Measurements from ENCODE around the gene MIA2.

MIA2 gene

DNA sequence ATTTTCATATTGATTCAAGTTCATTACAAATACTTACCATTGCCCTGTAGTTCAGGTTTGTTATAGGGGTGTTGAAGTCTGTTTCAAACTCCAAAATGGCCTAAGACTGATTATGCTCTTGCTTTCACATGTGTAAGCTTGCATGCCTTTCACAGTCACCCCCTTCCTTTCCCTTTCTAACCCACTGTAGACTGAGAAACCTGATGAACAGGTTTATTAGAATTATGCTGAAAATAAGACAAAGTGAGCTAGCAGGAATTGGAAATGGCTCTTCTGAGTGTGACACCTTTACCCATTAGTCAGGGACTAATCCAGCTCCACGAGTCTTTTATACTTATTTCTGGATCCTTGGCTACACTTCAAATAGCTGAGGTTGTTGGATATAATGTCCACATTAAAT is 159.6 kb downstream of the MIA2 start:
- no peak for DNase-seq

DNA sequence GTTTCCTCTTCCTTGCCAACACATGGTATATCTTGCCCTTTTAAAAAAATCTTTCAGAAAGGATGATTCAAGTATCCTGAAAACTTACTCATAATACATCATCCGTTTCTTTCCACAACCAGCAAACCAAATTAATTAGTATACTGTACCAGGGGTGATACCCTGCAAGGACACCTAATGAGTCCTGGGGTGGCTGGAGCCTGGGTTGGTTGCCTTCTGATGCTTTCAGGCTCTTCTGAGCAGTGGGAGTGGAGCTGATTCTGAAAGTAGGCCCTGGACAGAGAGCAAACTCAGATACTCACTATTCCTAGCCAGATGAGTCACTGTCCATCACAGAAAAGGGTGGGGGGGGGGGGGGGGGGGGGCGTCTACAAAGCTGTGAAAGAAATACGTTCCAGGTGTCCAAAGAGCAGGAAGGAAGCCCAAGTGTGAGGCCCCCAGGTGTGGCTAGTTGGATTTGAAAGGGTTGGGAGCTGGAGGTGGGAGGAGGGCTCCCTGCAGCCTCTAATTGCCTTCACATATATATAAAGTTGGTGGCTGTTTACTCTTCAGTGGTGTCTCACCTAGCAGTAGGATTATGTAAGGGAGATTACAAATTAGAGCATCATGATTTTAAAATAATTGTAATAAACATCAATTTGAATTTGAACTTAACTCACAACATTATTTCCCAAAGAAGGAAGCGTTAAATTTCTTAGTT is 162.0 kb downstream of the MIA2 start:
- DNase-seq, result no peak

DNA sequence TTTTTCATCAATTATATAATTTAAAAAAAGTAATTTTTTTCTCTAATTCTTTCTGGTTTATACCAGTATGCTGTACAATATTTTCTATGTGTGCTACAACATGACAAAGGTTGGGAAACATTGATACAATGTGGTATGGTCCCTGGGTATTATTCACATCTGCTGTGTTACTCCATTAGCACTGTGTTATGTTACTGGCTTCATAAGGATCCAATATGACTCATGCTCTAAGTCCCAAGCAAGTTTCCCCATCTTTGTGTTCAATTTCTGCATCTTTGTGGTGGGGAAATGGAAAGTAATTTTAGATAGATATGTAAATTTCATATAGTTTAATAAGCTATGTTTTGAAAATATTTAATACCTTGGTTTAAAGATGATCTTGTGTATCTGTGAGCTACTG is 162.7 kb downstream of the MIA2 start:
- DNase-seq, result no peak

DNA sequence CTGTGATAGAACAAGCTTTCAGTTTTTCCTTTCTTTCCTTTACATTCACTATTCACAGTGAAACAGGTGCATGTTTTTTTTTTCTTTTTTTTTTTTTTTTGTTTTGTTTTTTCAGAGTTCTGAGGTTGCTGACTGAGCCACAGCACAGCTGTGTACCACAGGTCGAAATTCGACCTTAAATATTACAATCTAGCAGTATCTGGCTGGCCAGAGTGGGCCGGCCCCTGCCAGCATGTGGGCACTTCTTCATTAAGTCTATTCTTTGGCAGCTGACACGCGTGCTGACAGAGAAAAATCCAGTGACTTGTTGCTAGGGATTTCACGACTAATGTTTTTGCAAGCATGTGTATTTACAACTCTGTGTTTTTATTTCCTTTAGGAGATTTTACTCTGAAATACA is 164.7 kb downstream of the MIA2 start:
- no peak for DNase-seq

DNA sequence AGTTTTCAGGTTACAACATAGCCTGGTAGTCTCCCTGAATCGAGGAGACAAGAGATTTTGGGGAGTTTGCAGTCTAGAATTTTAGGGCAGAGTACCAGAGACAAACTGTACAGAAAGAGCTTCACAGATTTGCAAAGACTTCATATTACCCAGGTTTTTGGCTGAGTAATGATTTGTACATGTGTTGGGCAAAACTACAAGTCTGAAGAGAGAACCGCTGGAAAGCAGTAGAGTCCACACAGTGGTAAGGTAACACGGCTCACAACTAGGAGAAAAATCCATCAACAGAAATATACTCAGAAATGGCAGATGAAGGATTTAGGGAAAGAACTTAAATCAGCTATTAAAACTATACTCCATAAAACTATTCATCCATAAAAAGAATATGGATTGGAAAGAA is 172.8 kb downstream of the MIA2 start:
- no peak for DNase-seq

DNA sequence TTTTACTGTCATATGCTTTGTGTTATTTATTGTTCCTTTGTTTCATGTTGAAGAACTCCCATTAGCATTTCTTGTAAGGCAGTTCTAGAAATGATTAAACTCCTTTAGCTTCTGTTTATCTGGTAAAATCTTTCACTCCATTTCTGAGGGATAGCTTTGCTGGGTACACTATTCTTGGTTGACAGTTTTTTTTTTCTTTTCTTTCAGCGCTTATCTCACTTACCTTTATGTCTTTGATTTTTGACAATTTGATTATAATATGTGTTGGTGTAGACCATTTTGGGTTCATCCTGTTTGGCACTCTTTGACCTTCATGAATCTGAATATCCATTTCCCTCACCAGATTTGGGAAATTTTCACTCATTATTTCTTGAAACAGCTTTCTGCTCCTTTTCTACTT is 182.4 kb downstream of the MIA2 start:
- DNase-seq, result no peak

DNA sequence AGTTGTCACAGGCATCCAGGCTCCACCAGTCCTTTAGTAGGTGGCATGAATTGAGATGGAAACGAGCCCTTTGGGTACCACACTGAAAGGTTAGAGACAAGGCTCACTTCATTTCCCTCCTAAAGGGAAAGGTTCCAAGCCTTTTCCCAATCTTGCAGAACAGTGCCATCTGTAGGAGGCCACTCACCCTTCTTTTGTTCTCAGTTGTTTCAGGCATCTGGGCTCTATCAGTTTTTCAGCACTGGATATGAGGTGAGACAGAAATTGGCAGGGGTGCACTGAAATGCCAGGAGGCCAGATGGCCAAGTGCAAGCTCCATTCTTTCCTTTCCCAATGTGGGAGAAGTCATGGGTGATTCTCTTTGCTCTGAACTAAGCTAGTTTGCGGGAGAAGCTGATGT is 183.3 kb downstream of the MIA2 start:
- no peak for DNase-seq

DNA sequence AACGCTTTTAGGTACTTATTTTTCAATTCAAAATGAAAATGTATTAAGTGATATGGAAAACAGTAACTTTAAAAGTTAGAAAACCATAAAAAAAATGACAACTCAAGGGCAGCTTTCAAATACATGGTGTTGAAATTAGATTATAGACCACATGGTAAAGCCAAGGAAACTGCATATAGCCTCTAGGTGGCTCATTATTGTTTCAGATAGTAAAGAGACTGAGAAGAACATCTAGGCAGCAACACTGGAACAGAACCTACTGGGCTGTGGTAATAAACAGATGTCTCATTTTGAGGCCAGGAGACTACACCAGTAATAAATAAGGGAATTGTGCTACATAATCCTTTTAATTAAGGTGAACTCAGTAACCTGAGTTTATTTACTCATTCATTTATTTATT is 185.6 kb downstream of the MIA2 start:
- no peak for DNase-seq

DNA sequence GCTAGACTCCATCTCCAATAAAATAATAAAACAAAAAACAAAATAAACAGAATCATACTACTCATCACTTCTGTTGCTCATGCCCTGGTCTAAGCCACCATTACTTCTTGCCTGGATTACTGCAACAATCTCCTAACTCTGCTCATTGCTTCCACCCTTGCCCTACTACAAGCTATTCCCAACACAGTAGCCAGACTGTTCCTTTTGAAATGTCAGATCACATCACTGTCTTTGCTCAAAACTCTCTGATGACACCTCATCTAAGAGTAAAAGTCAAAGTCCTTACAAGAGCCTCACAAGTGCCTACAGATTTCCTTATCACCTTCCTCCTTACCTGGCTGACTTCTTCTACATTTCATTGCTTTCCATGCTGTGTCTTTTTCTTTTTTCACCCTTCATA is 188.5 kb downstream of the MIA2 start:
- DNase-seq, result no peak

DNA sequence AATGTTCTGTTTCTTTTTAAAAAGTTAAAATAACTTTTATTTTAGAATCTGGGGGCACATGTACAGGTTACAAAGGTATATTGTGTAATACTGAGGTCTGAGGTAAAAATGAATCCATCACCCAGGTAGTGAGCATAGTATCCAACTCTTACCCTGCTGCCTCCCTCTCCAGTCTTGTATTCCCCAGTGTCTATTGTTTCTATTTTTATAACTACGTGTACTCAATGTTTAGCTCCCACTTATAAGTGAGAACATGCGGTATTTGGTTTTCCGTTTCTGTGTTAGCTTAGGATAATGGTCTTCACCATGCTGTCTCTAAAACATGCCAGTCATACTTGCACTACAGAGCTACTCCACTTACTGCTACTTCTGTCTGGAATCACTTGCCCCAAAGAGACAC is 190.1 kb downstream of the MIA2 start:
- DNase-seq, result no peak

DNA sequence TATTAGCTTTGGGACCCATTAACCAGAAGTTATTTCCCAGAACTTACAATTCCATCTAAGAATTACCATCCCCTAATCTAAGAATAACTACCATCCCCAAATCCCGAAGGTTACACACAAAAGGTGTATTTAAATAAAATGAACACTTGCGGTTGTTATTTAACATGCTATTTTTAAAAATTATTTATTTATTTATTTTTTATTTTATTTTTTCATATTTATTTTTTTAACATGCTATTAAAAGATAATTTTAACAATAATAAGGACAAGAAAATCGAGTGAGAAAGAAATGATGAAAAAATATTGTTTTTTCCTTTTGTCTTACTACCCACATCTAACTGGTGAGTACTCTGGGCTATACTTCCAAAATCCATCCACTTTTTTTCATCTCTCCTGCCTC is 192.2 kb downstream of the MIA2 start:
- no peak for DNase-seq

DNA sequence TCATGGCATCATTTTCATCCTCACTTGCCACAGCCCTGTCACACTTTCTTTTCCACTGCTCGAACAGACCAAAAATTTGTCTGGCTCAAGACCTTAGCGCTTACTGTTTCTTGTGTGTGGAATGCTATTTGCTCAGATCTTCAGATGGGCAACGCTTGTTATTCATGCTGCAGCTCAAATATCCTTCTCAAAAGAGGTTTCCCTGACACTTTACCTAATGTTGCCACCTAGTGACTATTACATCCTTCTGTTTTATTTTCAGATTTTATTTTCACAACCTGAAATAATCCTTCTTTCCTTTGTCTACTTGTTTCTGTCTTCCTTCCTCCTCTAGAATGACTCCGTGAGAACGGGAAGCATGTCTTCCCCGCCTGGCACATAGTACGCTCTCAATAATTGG is 192.9 kb downstream of the MIA2 start:
- no peak for DNase-seq

DNA sequence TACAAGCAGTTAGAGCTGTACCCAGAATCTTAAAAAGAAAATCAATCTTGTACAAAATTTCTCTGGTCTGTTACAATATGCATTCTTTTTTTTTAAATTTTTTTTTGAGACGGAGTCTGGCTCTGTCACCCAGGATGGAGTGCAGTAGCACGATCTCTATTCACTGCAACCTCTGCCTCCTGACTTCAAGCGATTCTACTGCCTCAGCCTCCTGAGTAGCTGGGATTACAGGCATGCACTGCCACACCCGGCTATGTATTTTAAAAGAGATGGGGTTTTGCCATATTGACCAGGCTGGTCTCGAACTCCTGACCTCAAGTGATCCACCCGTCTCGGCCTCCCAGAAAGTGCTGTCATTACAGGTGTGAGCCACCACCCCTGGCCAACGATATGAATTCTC is 194.4 kb downstream of the MIA2 start:
- no peak for DNase-seq

DNA sequence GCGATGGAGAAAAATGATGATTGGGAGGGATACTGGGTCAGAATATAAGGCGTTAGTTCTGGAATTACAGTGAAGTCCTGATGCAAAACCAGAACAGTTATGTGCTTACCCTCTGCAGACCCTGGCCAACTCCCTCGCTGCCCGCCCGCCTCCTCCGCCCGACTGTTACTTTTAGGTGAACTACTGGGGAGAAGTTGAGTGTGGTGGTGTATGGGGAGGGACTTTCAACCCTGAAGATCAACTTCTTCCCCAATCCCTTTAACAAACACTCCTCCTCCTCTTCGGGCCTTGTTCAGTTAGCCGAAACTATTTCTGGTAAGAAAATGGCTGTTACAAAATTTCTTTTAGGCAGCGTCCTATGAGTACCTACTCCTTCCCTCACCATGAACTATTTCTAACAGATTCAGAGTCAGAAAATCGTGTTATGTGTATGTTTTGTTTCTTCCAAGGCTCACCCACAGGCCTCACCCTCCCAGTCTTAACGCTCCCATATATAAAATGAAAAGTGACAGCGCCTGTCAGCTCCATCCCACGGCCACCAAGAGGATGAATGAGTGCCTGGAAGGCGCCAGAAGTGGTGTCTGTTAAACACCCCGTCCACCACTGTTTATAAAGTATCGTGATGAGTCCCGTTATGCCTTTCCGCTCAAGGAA is 197.2 kb downstream of the MIA2 start:
- no peak for DNase-seq

DNA sequence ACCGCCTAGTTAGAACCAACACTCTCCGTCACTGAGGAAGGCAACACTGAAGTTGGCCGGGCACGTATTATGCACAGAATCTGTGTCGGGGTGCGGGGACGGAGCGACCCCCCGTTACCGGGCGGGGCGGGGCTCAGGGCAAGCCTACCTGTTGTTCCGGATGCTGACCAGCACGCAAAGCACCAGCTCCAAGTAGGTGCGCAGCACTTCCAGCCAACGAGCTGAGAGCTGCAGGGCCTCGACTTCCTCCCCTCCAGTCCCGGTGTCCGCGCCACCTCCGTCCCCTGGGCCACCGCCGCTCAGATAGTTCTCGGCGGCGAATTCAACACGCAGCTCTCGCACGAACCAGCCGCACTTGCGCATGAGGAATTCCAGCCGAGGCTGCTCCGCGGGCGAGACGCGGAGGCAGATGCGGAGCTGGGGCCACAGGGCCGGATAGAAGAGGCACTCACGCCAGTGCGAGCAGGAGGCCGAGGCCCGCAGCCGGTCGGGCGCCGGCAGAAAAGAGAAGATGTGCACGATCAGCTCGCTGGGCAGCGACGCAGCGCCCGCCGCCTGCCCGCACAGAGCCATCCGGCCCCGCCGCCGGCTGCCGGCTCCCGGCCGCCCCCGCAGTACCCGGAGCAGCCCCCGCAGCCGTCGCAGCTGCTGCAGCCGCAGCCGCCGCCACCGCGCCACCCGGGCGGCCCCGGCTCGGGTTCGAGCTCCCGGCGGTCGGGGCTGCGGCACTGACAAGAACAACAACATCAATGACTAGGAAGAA is 197.9 kb downstream of the MIA2 start:
- no peak for DNase-seq

DNA sequence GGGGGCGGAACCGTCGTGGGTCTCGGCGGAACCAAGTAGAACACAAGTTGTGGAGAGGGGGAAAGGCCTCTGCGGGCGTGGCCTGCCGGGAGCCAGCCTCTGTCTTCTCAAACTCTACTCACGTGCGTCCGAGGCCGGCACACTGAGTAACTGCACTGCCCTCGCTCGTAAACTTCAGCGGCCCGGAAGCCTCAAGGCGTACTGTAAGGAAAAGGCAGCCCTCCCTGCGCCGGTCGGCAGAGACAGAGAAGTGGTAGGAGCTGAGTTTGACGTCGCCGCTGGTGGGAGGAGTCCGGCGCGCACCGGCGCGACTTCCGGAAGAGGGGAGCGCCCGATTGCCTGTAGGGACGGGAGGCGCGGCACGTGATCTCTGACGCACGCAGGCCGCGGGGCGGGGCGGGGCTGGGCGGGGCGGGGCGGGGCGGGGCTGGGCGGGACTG is 198.5 kb downstream of the MIA2 start, which contains the start of gene FBXO33:
TSS of gene FBXO33 (minus strand) at position 255 of the 440 bp plus-strand sequence. CDS start 271 bp downstream, outside the sequence.
- peak; percentile 90 to 96 for DNase-seq

DNA sequence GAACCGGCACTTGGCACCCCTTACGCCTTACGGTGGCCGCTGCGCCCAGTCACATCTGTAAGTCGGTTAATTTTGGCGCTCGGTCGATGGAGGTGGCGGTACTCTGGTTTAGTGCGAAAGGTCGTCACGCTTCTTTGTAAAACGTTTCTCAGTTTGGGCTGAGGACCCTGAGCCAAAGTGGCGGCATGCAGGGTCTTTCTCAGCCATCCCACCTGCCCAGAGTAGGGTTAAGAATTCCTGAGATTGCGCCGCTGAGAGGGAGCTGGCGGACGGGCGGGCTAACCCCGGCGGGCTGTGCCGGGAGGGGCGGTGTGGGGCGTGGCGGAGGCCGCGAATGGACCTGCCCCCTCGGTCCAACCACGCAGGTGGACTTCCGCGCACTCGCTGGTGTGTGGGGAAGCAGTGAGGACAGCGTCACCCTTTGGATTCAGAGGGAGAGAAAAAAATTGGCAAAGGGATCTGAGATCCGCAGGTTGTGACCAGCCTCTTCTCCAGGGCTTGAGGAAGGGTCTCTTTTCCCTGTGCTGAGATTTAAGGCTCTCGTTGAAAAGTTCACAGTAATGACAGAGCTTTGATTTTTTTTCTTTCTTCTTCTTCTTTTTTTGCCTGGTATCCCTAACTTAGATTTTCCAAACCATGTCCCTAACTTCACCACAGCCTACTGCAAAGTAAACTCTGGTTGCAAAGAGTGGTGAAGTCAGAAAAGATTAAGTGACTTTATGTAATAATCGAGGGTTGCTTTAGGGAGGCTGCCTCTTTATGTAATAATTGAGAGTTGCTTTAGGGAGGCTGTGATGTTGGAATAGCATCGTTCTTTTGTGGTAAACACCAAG is 199.1 kb downstream of the MIA2 start:
- peak; percentile 86 to 99 for DNase-seq

DNA sequence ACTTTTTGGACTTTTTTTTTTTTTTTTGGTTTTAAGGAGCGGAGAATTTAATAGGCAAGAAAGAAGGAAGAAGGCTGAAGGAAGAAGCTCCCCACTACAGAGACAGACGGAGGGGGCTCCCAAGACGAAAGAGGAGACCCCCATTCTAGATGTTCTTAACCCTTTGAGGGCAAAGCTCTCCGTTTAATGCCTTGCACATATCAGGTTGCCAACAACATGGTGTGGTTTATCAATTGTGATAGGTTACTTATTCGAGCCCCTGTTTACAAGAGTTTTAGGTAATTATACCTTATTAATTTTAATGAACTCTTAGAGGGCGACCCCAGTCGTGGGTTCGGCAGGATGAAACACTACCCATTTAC is 199.7 kb downstream of the MIA2 start:
- DNase-seq, result no peak

DNA sequence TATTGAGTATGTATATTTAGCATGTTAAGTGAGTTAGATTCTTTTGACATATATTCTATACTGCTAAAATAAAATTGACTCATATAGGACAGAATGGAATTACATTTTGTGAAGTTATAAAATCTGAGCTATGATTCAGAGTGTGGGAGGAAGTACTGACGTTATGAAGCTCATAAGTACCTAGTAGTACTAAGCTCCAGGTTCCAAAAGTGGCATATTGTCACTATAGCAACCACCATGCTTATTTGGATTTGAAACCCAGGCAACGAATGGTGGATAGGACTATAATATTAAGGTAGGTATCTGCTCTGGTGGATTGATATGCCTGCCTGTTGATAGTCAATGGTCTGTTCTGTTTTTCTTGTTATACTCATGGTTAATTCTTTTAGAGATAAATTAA is 200.7 kb downstream of the MIA2 start:
- DNase-seq, result no peak

DNA sequence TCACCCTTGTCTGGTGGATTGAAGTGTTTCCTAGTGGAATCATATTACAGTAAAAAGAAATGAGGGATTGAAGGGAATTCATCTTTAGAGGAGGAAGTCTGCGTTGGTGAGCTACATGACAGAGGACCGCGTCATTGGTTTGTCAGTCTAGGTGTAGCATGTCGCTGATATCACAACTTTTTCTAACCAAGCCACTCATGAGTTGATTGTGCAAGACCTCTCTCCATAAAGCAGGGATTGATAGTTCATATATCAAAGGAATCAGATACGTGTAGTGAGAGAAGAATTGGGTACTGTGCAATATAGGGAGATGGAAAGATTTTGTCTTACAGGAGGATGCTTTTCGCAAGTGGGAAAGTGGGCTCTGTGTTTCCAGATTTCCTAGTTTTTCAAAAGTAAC is 201.5 kb downstream of the MIA2 start:
- DNase-seq, result no peak
